HepG2 (cell line): Measurements from ENCODE around the gene COPS7A. TPM values are rescaled to one million over a fixed set of nuclear protein-coding genes. Genes with fewer than 3 reads are reported as not detected.

Source experiments
- ASH2L ChIP-seq: fragments of 300-600, 200-600 bp; sonication (generic); IDR thresholded peaks from 2 replicates; pipeline ENCODE4 v1.7.0; 2017; ENCODE audit warnings: low read depth, mild to moderate bottlenecking, moderate library complexity, mixed read lengths, low read length; ENCODE audit not compliant: insufficient read length
- FOXK2 ChIP-seq: fragments of 450-650 bp; IDR thresholded peaks from 2 replicates; pipeline ENCODE4 v1.6.1; 2016
- KLF12 ChIP-seq: sonication (generic); formaldehyde crosslinking; IDR thresholded peaks from 2 replicates; pipeline ENCODE4 v1.4.0; 2020; ENCODE audit warnings: missing genetic modification reagents, borderline replicate concordance
- MAF1 ChIP-seq: sonication (generic); formaldehyde crosslinking; IDR thresholded peaks from 2 replicates; pipeline ENCODE4 v1.5.0; 2020; ENCODE audit warnings: missing genetic modification reagents, borderline replicate concordance
- PAWR ChIP-seq: sonication (generic); formaldehyde crosslinking; IDR thresholded peaks from 2 replicates; pipeline ENCODE4 v1.4.0; 2020; ENCODE audit warnings: missing genetic modification reagents, mild to moderate bottlenecking, borderline replicate concordance
- PITX1 ChIP-seq: sonication (generic); formaldehyde crosslinking; IDR thresholded peaks from 2 replicates; pipeline ENCODE4 v1.5.1; 2020; ENCODE audit warnings: mild to moderate bottlenecking, missing genetic modification reagents
- TEAD2 ChIP-seq: sonication (generic); formaldehyde crosslinking; IDR thresholded peaks from 2 replicates; pipeline ENCODE4 v1.9.0; 2021; ENCODE audit warnings: missing genetic modification reagents
- YEATS4 ChIP-seq: sonication (generic); formaldehyde crosslinking; IDR thresholded peaks from 2 replicates; pipeline ENCODE4 v1.4.0; 2020; ENCODE audit warnings: missing genetic modification reagents, borderline replicate concordance
- ZBED4 ChIP-seq: sonication (generic); formaldehyde crosslinking; IDR thresholded peaks from 2 replicates; pipeline ENCODE4 v1.4.0; 2020; ENCODE audit warnings: missing genetic modification reagents, borderline replicate concordance
- ZBTB49 ChIP-seq: sonication (generic); formaldehyde crosslinking; IDR thresholded peaks from 2 replicates; pipeline ENCODE4 v1.4.0; 2020; ENCODE audit warnings: missing genetic modification reagents, borderline replicate concordance
- ZNF383 ChIP-seq: sonication (generic); formaldehyde crosslinking; IDR thresholded peaks from 2 replicates; pipeline ENCODE4 v1.4.0; 2020; ENCODE audit warnings: missing genetic modification reagents, mild to moderate bottlenecking, borderline replicate concordance
- ZNF589 ChIP-seq: sonication (generic); formaldehyde crosslinking; conservative IDR thresholded peaks from 2 replicates; pipeline ENCODE4 v1.8.0; 2022; ENCODE audit warnings: mild to moderate bottlenecking, moderate library complexity, missing genetic modification reagents
- ZSCAN30 ChIP-seq: sonication (generic); formaldehyde crosslinking; IDR thresholded peaks from 2 replicates; pipeline ENCODE4 v1.5.0; 2020; ENCODE audit warnings: mild to moderate bottlenecking, missing genetic modification reagents
- ZSCAN5A ChIP-seq: sonication (generic); formaldehyde crosslinking; IDR thresholded peaks from 2 replicates; pipeline ENCODE4 v1.8.0; 2022; ENCODE audit warnings: mild to moderate bottlenecking, missing genetic modification reagents, borderline replicate concordance
- polyA plus RNA-seq, 8 experiments: library from polyadenylated mRNA; depleted of rRNA in 3 of 8; stranded (reverse) in 7 of 8; unstranded in 1 of 8; fragments of >200 nt; fragmentation: Illumina TruSeq in 4 of 8; extraction: Trizol in 4 of 8; gene quantifications; 2 replicates each; pipeline versions ENCODE4 v1.2.1 to v1.2.3, GENCODE V29; 2011 to 2016; ENCODE audit warnings: low read depth in 4 of 8, missing spikeins in 1 of 8, mixed read lengths in 1 of 8; ENCODE audit not compliant: insufficient read depth in 1 of 8
- total RNA-seq, 5 experiments: library from RNA; depleted of rRNA; stranded (reverse); fragments of >200 nt; fragmentation: Illumina TruSeq; extraction: Trizol; gene quantifications; 2 replicates each; pipeline ENCODE4 v1.2.3, GENCODE V29; 2016; ENCODE audit warnings: low read depth in 1 of 5
- TF ChIP-seq, protein P1 (sequence below): IDR thresholded peaks from 2 replicates; pipeline ENCODE4 v1.6.1; 2016; ENCODE audit warnings: low read depth
- TF ChIP-seq, protein P2 (sequence below): sonication (generic); formaldehyde crosslinking; IDR thresholded peaks from 2 replicates; pipeline ENCODE4 v1.9.0; 2021; ENCODE audit warnings: missing genetic modification reagents, borderline replicate concordance

COPS7A gene
- total and polyA plus RNA-seq, 2 of the 13 experiments (the other 11 are each of a cell fraction or from before 2014, with no cell fraction given): 40.0 to 73.6 TPM

DNA sequence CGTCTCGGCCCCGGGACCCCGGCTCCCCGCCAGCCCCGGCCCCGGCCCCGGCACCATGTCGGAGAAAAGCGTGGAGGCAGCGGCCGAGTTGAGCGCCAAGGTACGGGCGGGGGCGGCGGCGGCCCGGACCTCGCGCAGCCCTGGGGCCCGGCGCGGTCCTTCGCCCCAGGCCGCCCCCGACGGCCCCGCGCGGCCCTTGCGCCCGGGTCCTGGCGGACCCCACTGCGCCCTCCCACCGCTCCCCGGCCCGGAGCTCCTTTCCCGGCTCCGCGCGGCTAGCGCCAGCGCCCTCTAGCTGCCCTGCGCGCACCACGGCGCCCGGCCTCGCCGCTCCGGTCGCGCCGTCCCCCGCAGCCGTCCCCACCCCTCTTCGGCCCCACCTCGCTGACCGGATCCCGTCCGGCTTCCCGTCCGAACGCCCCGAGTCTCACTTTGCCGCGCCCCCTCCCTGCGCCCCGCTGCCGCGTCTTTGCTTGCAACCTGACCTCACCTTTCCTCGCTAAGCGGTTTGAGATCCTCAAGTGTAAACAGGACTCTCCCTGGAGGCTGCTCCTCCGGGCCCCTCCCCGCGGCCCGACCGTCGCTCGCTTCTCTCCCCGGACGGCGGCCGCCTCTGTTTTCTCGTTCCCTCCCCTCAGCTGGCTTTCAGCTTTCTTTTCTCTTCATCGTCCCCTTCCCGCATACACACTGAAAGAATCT, 43.0 kb downstream of the COPS7A start (continued):
- TF ChIP-seq YEATS4 (no peak), PAWR (no peak), FOXK2 (no peak), ZNF383 (no peak), TEAD2 (no peak), ZBTB49 (no peak), PITX1 (no peak; the same call in 1 of the 2 replicates), ZSCAN5A (no peak), ZSCAN30 (CRISPR knock-in tag) (no peak), KLF12 (no peak), MAF1 (no peak), ZNF589 (no peak), ASH2L (peak; percentile 31), ZBED4 (CRISPR knock-in tag) (no peak)
- TF ChIP-seq, protein P1, sequence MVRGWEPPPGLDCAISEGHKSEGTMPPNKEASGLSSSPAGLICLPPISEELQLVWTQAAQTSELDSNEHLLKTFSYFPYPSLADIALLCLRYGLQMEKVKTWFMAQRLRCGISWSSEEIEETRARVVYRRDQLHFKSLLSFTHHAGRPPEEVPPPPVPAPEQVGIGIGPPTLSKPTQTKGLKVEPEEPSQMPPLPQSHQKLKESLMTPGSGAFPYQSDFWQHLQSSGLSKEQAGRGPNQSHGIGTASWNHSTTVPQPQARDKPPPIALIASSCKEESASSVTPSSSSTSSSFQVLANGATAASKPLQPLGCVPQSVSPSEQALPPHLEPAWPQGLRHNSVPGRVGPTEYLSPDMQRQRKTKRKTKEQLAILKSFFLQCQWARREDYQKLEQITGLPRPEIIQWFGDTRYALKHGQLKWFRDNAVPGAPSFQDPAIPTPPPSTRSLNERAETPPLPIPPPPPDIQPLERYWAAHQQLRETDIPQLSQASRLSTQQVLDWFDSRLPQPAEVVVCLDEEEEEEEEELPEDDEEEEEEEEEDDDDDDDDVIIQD: no peak
- TF ChIP-seq, protein P2, sequence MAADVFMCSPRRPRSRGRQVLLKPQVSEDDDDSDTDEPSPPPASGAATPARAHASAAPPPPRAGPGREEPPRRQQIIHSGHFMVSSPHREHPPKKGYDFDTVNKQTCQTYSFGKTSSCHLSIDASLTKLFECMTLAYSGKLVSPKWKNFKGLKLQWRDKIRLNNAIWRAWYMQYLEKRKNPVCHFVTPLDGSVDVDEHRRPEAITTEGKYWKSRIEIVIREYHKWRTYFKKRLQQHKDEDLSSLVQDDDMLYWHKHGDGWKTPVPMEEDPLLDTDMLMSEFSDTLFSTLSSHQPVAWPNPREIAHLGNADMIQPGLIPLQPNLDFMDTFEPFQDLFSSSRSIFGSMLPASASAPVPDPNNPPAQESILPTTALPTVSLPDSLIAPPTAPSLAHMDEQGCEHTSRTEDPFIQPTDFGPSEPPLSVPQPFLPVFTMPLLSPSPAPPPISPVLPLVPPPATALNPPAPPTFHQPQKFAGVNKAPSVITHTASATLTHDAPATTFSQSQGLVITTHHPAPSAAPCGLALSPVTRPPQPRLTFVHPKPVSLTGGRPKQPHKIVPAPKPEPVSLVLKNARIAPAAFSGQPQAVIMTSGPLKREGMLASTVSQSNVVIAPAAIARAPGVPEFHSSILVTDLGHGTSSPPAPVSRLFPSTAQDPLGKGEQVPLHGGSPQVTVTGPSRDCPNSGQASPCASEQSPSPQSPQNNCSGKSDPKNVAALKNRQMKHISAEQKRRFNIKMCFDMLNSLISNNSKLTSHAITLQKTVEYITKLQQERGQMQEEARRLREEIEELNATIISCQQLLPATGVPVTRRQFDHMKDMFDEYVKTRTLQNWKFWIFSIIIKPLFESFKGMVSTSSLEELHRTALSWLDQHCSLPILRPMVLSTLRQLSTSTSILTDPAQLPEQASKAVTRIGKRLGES: no peak
